Measurements from ENCODE around the gene SHISAL2A.

GRCh38 chr1:52637946-52638345 is 5.0 kb downstream of the SHISAL2A start:
- TF ChIP-seq CTCF (optimal IDR thresholded peaks at IDR 0.05 in 1 of 3, IDR thresholded peaks at IDR 0.05 in 1 of 3, conservative IDR thresholded peaks at IDR 0.05 in 1 of 3; ENCODE audit: extremely low read depth in 1 of 3, insufficient read depth in 2 of 3, low read length in 3 of 3) (no peak), EZH2 (IDR thresholded peaks at IDR 0.05; ENCODE audit: low read length) (no peak)
